ENCODE results near the gene SUGP2. TPM values are rescaled to one million over a fixed set of nuclear protein-coding genes. Genes with fewer than 3 reads are reported as not detected.

The SUGP2 gene
- total and polyA plus RNA-seq, 2 of the 13 experiments (the other 11 are each of a cell fraction or from before 2014, with no cell fraction given), result 40.6 to 57.7 TPM

DNA sequence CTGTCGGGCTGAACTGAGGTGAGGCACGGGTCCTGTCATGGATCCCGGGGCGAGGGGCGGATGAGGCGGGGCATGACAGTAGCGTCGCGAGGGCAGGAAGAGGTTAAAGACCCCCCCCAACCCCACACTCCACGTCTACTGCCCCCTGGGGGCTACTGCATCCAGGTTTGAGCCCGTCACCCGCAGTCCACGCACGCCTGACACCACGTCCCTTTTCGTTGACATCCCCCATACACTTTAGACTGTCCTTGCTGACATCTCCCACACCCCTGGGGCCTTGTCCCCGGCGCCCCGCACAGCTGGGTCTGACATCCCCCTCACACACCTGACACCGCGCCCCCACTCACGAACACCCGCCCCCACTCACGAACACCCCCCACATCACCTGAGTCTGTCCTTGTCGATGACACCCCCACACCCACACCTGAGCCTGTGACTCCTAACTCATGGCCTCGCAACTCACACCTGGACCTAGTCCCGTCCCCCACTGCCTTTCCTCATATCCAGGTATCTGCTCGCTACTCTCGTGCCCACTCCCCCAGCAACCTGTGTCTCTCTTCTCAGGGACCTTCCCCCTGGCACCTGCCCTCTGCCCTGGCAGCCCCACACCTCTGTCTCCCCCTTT lies 30.9 kb upstream of the SUGP2 start (continued):
- peak; percentile 56; the same call in 1 of the 2 replicates for TF ChIP-seq MYC (CRISPR knock-in tag; IDR thresholded peaks at IDR 0.05; ENCODE audit: borderline replicate concordance)
- no peak for TF ChIP-seq MTA1 (CRISPR knock-in tag; IDR thresholded peaks at IDR 0.05; ENCODE audit: borderline replicate concordance)
- TF ChIP-seq ZNF652 (CRISPR knock-in tag; IDR thresholded peaks at IDR 0.05; ENCODE audit: borderline replicate concordance, low read depth), result peak; percentile 92
- no peak for TF ChIP-seq ARHGAP35 (CRISPR knock-in tag; IDR thresholded peaks at IDR 0.05; ENCODE audit: borderline replicate concordance)
- TF ChIP-seq CAMTA2 (CRISPR knock-in tag; IDR thresholded peaks at IDR 0.05; ENCODE audit: borderline replicate concordance), result 0 out of 2 replicates have a peak, but pooled peaks have one; percentile 26
- no peak for TF ChIP-seq HMGA1 (CRISPR knock-in tag; conservative IDR thresholded peaks at IDR 0.05)
- peak; percentile 26; the same call in 1 of the 2 replicates for TF ChIP-seq ESRRA (CRISPR knock-in tag; IDR thresholded peaks at IDR 0.05; ENCODE audit: low read depth)
- TF ChIP-seq, protein P1, sequence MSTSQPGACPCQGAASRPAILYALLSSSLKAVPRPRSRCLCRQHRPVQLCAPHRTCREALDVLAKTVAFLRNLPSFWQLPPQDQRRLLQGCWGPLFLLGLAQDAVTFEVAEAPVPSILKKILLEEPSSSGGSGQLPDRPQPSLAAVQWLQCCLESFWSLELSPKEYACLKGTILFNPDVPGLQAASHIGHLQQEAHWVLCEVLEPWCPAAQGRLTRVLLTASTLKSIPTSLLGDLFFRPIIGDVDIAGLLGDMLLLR (CRISPR knock-in tag; IDR thresholded peaks at IDR 0.05), result peak; percentile 63; the same call in 1 of the 2 replicates
- no peak for TF ChIP-seq ZNF230 (CRISPR knock-in tag; IDR thresholded peaks at IDR 0.05)
- TF ChIP-seq, protein P2, sequence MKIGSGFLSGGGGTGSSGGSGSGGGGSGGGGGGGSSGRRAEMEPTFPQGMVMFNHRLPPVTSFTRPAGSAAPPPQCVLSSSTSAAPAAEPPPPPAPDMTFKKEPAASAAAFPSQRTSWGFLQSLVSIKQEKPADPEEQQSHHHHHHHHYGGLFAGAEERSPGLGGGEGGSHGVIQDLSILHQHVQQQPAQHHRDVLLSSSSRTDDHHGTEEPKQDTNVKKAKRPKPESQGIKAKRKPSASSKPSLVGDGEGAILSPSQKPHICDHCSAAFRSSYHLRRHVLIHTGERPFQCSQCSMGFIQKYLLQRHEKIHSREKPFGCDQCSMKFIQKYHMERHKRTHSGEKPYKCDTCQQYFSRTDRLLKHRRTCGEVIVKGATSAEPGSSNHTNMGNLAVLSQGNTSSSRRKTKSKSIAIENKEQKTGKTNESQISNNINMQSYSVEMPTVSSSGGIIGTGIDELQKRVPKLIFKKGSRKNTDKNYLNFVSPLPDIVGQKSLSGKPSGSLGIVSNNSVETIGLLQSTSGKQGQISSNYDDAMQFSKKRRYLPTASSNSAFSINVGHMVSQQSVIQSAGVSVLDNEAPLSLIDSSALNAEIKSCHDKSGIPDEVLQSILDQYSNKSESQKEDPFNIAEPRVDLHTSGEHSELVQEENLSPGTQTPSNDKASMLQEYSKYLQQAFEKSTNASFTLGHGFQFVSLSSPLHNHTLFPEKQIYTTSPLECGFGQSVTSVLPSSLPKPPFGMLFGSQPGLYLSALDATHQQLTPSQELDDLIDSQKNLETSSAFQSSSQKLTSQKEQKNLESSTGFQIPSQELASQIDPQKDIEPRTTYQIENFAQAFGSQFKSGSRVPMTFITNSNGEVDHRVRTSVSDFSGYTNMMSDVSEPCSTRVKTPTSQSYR (CRISPR knock-in tag; IDR thresholded peaks at IDR 0.05; ENCODE audit: borderline replicate concordance), result no peak
- TF ChIP-seq SRY (CRISPR knock-in tag; IDR thresholded peaks at IDR 0.05), result 0 out of 2 replicates have a peak, but pooled peaks have one; percentile 44
- TF ChIP-seq HDAC1 (CRISPR knock-in tag; IDR thresholded peaks at IDR 0.05), result peak; percentile 48
- TF ChIP-seq ZNF577 (CRISPR knock-in tag; IDR thresholded peaks at IDR 0.05; ENCODE audit: borderline replicate concordance, low read depth), result no peak
- TF ChIP-seq, protein P3, sequence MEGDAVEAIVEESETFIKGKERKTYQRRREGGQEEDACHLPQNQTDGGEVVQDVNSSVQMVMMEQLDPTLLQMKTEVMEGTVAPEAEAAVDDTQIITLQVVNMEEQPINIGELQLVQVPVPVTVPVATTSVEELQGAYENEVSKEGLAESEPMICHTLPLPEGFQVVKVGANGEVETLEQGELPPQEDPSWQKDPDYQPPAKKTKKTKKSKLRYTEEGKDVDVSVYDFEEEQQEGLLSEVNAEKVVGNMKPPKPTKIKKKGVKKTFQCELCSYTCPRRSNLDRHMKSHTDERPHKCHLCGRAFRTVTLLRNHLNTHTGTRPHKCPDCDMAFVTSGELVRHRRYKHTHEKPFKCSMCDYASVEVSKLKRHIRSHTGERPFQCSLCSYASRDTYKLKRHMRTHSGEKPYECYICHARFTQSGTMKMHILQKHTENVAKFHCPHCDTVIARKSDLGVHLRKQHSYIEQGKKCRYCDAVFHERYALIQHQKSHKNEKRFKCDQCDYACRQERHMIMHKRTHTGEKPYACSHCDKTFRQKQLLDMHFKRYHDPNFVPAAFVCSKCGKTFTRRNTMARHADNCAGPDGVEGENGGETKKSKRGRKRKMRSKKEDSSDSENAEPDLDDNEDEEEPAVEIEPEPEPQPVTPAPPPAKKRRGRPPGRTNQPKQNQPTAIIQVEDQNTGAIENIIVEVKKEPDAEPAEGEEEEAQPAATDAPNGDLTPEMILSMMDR (CRISPR knock-in tag; IDR thresholded peaks at IDR 0.05), result peak; percentile 68
- no peak for TF ChIP-seq ARID2 (CRISPR knock-in tag; IDR thresholded peaks at IDR 0.05; ENCODE audit: borderline replicate concordance)
- TF ChIP-seq, protein P4, sequence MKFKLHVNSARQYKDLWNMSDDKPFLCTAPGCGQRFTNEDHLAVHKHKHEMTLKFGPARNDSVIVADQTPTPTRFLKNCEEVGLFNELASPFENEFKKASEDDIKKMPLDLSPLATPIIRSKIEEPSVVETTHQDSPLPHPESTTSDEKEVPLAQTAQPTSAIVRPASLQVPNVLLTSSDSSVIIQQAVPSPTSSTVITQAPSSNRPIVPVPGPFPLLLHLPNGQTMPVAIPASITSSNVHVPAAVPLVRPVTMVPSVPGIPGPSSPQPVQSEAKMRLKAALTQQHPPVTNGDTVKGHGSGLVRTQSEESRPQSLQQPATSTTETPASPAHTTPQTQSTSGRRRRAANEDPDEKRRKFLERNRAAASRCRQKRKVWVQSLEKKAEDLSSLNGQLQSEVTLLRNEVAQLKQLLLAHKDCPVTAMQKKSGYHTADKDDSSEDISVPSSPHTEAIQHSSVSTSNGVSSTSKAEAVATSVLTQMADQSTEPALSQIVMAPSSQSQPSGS (CRISPR knock-in tag; IDR thresholded peaks at IDR 0.05), result no peak
- TF ChIP-seq, protein P5, sequence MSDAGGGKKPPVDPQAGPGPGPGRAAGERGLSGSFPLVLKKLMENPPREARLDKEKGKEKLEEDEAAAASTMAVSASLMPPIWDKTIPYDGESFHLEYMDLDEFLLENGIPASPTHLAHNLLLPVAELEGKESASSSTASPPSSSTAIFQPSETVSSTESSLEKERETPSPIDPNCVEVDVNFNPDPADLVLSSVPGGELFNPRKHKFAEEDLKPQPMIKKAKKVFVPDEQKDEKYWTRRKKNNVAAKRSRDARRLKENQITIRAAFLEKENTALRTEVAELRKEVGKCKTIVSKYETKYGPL (CRISPR knock-in tag; IDR thresholded peaks at IDR 0.05), result no peak
- TF ChIP-seq ZNF10 (CRISPR knock-in tag; IDR thresholded peaks at IDR 0.05; ENCODE audit: borderline replicate concordance, low read depth), result no peak
- TF ChIP-seq ZNF446 (CRISPR knock-in tag; IDR thresholded peaks at IDR 0.05), result no peak
- no peak for TF ChIP-seq JUND (CRISPR knock-in tag; IDR thresholded peaks at IDR 0.05)
- no peak; the same call in 1 of the 2 replicates for TF ChIP-seq ZNF776 (CRISPR knock-in tag; IDR thresholded peaks at IDR 0.05)
- TF ChIP-seq HNRNPUL1 (IDR thresholded peaks at IDR 0.05; ENCODE audit: low read depth, low read length), result no peak
- no peak for TF ChIP-seq U2AF1 (optimal IDR thresholded peaks at IDR 0.05; ENCODE audit: low read depth, low read length)
